ENCODE measurements around the gene RLN3. TPM values are rescaled to one million over a fixed set of nuclear protein-coding genes. Genes with fewer than 3 reads are reported as not detected.

Gene RLN3
- total and polyA plus RNA-seq, 10 of the 15 experiments (the other 5 are each of a cell fraction or from before 2014, with no cell fraction given) = not detected

- TF ChIP-seq USF1 (IDR thresholded peaks at IDR 0.05; ENCODE audit: borderline replicate concordance, extremely low read length, insufficient read depth, low read depth, low read length) (peak; percentile 23), HCFC1 (IDR thresholded peaks at IDR 0.05; ENCODE audit: low read length) (peak; percentile 95), ATF3 (IDR thresholded peaks at IDR 0.05; ENCODE audit: borderline replicate concordance, extremely low read depth, low read depth, low read length) (no peak), HDAC6 (IDR thresholded peaks at IDR 0.05; ENCODE audit: unreplicated experiment) (no peak), CHD2 (IDR thresholded peaks at IDR 0.05; ENCODE audit: borderline replicate concordance, low read depth, low read length) (peak; percentile 98), SIN3A (IDR thresholded peaks at IDR 0.05; ENCODE audit: low read depth, low read length) (no peak), IRF4 (IDR thresholded peaks at IDR 0.05; ENCODE audit: low read depth, low read length) (no peak), ZNF24 (IDR thresholded peaks at IDR 0.05) (no peak), SREBF1 (IDR thresholded peaks at IDR 0.05; ENCODE audit: low read length) (peak; percentile 80), DPF2 (IDR thresholded peaks at IDR 0.05) (peak; percentile 100), PAX5 (IDR thresholded peaks at IDR 0.05; ENCODE audit: borderline replicate concordance, low read depth, low read length) (0 out of 2 replicates have a peak, but pooled peaks have one; percentile 7), EGR1 (IDR thresholded peaks at IDR 0.05; ENCODE audit: borderline replicate concordance in 1 of 2, low read depth in 2 of 2, low read length in 2 of 2) (peak in 1 of 2 experiments; percentile 81; a peak in 2 of 3 replicates), EP300 (IDR thresholded peaks at IDR 0.05; ENCODE audit: borderline replicate concordance in 1 of 2, control insufficient read depth in 1 of 2, low read depth in 2 of 2, low read length in 2 of 2) (peak in 1 of 2 experiments; percentile 79; a peak in 1 of 4 replicates), PKNOX1 (IDR thresholded peaks at IDR 0.05) (peak; percentile 100), TBL1XR1 (IDR thresholded peaks at IDR 0.05; ENCODE audit: low read depth, low read length) (no peak), BHLHE40 (IDR thresholded peaks at IDR 0.05; ENCODE audit: borderline replicate concordance in 1 of 2, low read depth in 2 of 2, low read length in 1 of 2) (peak in 1 of 2 experiments; percentile 57; a peak in 2 of 4 replicates), REST (IDR thresholded peaks at IDR 0.05; ENCODE audit: low read depth, low read length) (no peak), PML (IDR thresholded peaks at IDR 0.05; ENCODE audit: low read length) (no peak), KLF5 (IDR thresholded peaks at IDR 0.05; ENCODE audit: partially characterized antibody) (peak; percentile 99), RB1 (IDR thresholded peaks at IDR 0.05; ENCODE audit: borderline replicate concordance) (peak; percentile 99), ELK1 (IDR thresholded peaks at IDR 0.05; ENCODE audit: low read depth, low read length) (no peak), TAF1 (IDR thresholded peaks at IDR 0.05; ENCODE audit: borderline replicate concordance, low read depth, low read length) (no peak), BMI1 (IDR thresholded peaks at IDR 0.05; ENCODE audit: borderline replicate concordance) (peak; percentile 99), POLR2A (IDR thresholded peaks at IDR 0.05; ENCODE audit: low read depth, low read length) (no peak; the same call in 1 of the 2 replicates)
Measured at GRCh38 chr19:14006085-14006765, 21.7 kb upstream of the RLN3 start, which contains the start of gene RFX1 (continued).
